Activated naive CD8-positive, alpha-beta T cell treated with anti-CD3 and anti-CD28 coated beads, Interleukin-2, amount 10 ng/mL, durations not matched to agents 7 days and 5 days (primary cell): ENCODE results near the gene SDHAF3. TPM values are rescaled to one million over a fixed set of nuclear protein-coding genes. Genes with fewer than 3 reads are reported as not detected.
"Not testable (repeated sequence)": the region's sequence is repeated elsewhere in the genome, so short reads cannot be mapped to it uniquely, and the experiment has no call there.

Experiments
- ATAC-seq: fragments of 150-1000 bp; cut with Tn5 transposase; one replicate; pipeline ENCODE4 v1.10.0; 2021; ENCODE audit warnings: low read depth, moderate library complexity
- POLR2A ChIA-PET: fragments of 350-600 bp; sonication (Branson Sonifier 250); formaldehyde crosslinking; loops from one replicate; lab custom pipeline; 2021; ENCODE audit warnings: antibody characterized with exemption; lab: Charles Lee
- DNase-seq: peaks from one replicate; pipeline ENCODE4 v3.0.0; 2021
- H3K27ac Mint-ChIP-seq: one replicate; pipeline ENCODE4 v1.8.0; 2022; ENCODE audit warnings: mild to moderate bottlenecking, mixed read lengths
- H3K27me3 Mint-ChIP-seq: one replicate; pipeline ENCODE4 v1.8.0; 2022; ENCODE audit warnings: mild to moderate bottlenecking, moderate library complexity, mixed read lengths
- H3K36me3 Mint-ChIP-seq: one replicate; pipeline ENCODE4 v1.8.0; 2021; ENCODE audit warnings: mild to moderate bottlenecking, mixed read lengths
- H3K4me1 Mint-ChIP-seq: one replicate; pipeline ENCODE4 v1.8.0; 2021; ENCODE audit warnings: mixed read lengths
- H3K4me3 Mint-ChIP-seq: one replicate; pipeline ENCODE4 v1.8.0; 2022; ENCODE audit warnings: mild to moderate bottlenecking, moderate library complexity, mixed read lengths
- H3K9me3 Mint-ChIP-seq: one replicate; pipeline ENCODE4 v1.8.0; 2021; ENCODE audit warnings: mixed read lengths
- total RNA-seq, 2 experiments: library from RNA; stranded (reverse); gene quantifications; one replicate each; pipeline ENCODE4 v1.2.3, GENCODE V29; 2021

SDHAF3 gene
- total RNA-seq, result 10 to 100 TPM; 20.8 to 22.3 TPM

GRCh38 chr7:97117372-97118188 lies at the start of gene SDHAF3:
TSS of gene SDHAF3 (plus strand) at chr7:97117698. CDS start at chr7:97117724, 26 bp downstream.
- H3K36me3 Mint-ChIP-seq, result peaks cover 19% of the 10 kb centered on the region
- peak within 1 kb of the TSS; percentile 93 for H3K27ac Mint-ChIP-seq
- POLR2A ChIA-PET, result interaction anchor here (1.0 to 2.0 kb wide), 3 partner anchors 17 to 1085 kb away, joined by 3 to 8 read pairs (median 4); partner anchors contain the start of gene ASNS

DNA sequence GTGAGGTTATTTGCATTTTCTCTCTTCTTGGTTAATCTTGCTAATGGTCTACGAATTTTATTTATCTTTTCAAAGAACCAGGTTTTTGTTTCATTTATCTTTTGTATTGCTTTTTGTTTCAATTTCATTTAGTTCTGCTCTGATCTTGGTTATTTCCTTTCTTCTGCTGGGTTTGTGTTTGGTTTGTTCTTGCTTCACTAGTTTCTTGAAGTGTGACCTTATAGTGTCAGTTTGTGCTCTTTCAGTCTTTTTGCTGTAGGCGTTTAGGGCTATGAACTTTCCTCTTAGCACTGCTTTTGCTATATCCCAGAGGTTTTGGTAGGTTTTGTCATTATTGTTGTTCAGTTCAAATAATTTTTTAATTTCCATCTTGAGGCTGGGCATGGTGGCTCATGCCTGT lies 45.5 kb upstream of the SDHAF3 start:
- ATAC-seq, H3K4me1 Mint-ChIP-seq, H3K9me3 Mint-ChIP-seq, H3K36me3 Mint-ChIP-seq, H3K4me3 Mint-ChIP-seq, DNase-seq, POLR2A ChIA-PET: not testable (repeated sequence)
- Mint-ChIP-seq H3K27me3 (peaks cover 27% of the 10 kb centered on the region), H3K27ac (peak overlapping the region; percentile 13)

More at GRCh38 chr7:97117372-97118188, at the start of gene SDHAF3:
- H3K9me3 Mint-ChIP-seq, result no peaks in the 10 kb centered on the region
- no peaks in the 10 kb centered on the region for H3K27me3 Mint-ChIP-seq
- DNase-seq (peak; percentile 98), ATAC-seq (peak; percentile 93)
- H3K4me1 Mint-ChIP-seq, result peaks cover 26% of the 10 kb centered on the region
- H3K4me3 Mint-ChIP-seq, result peak within 1 kb of the TSS; percentile 92

GRCh38 chr7:97075928-97076327 lies 41.6 kb upstream of the SDHAF3 start:
- peaks cover 23% of the 10 kb centered on the region for H3K27me3 Mint-ChIP-seq
- POLR2A ChIA-PET, result no interaction called here
- peaks cover 2% of the 10 kb centered on the region for H3K36me3 Mint-ChIP-seq
- DNase-seq, result no peak
- peaks cover 2% of the 10 kb centered on the region for H3K9me3 Mint-ChIP-seq
- H3K4me3 Mint-ChIP-seq, result no peak overlapping the region
- H3K27ac Mint-ChIP-seq, result no peak overlapping the region
- ATAC-seq, result no peak
- H3K4me1 Mint-ChIP-seq, result peaks cover 4% of the 10 kb centered on the region

- Mint-ChIP-seq H3K9me3 (no peaks in the 10 kb centered on the region), H3K27ac (no peak overlapping the region), H3K4me1 (no peaks in the 10 kb centered on the region), H3K27me3 (peaks cover 19% of the 10 kb centered on the region), H3K4me3 (no peak overlapping the region), H3K36me3 (no peaks in the 10 kb centered on the region)
- no peak for DNase-seq
- no peak for ATAC-seq
- POLR2A ChIA-PET, result no interaction called here
Observed at GRCh38 chr7:97078023-97078969, 39.2 kb upstream of the SDHAF3 start.

DNA sequence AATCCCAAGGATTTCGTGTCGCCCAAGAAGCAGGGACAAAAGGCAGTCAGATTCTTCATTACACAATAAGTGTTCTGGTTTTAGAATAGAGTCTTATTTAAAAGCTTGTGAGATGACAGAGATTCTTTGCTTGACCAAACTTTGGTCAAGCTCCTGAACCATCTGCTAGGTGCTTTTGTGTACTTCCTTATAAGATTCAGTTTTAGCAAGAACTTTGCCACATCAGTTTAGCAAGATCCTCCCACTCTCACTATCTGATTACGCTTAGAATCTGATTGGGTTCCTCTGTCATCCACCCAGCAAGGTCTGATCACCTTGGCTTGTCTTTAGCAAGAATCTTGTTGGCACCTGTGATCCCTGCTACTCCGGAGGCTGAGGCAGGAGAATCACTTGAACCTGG lies 38.2 kb upstream of the SDHAF3 start:
- POLR2A ChIA-PET, result no interaction called here
- Mint-ChIP-seq H3K4me3 (no peak overlapping the region), H3K27ac (no peak overlapping the region), H3K27me3 (peaks cover 19% of the 10 kb centered on the region), H3K4me1 (no peaks in the 10 kb centered on the region), H3K36me3 (no peaks in the 10 kb centered on the region), H3K9me3 (no peaks in the 10 kb centered on the region)
- no peak for DNase-seq
- no peak for ATAC-seq

DNA sequence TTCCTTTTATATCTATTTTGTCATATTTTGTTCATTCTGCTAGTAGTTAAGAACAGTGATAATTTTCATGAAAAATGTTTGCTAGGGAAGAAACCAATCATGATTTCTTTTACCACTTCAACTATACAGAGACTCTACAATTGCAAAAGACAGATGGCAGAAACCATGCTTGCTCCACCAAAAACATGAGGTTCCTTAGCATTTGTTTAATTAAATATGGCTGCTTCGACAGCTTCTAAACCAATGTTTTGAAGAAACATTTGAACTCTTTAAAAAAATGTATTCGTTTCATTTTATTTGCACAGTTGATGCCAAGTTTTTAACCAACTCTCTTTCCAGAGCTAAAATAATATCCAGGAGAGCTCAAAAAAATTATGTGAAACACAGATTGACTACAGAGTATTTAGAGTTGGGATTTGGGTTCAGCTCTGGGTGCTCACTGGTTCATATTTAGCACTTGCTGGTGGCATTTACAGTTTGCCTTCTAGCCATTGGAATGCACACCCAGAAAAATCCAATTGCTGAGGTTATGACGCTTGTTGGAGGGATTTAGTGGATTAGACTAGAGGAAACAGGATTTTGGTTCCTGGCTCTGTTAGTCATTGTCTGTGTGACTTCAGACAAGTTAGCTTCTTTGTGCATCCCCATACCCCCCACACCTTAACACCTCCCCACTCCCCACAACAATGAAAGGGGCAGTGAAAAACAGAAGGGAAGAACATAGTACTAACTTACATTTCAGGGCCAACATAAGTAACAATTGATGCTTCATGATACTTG lies 35.8 kb upstream of the SDHAF3 start:
- H3K4me3 Mint-ChIP-seq, result no peak overlapping the region
- H3K27ac Mint-ChIP-seq, result no peak overlapping the region
- DNase-seq, result no peak
- H3K36me3 Mint-ChIP-seq, result no peaks in the 10 kb centered on the region
- H3K9me3 Mint-ChIP-seq, result no peaks in the 10 kb centered on the region
- peaks cover 16% of the 10 kb centered on the region for H3K27me3 Mint-ChIP-seq
- ATAC-seq, result no peak
- no peaks in the 10 kb centered on the region for H3K4me1 Mint-ChIP-seq
- POLR2A ChIA-PET, result no interaction called here

GRCh38 chr7:97088364-97088763 lies 29.1 kb upstream of the SDHAF3 start:
- H3K9me3 Mint-ChIP-seq, result no peaks in the 10 kb centered on the region
- peaks cover 29% of the 10 kb centered on the region for H3K27me3 Mint-ChIP-seq
- H3K4me3 Mint-ChIP-seq, result no peak overlapping the region
- POLR2A ChIA-PET, result no interaction called here
- DNase-seq, result no peak
- no peaks in the 10 kb centered on the region for H3K36me3 Mint-ChIP-seq
- H3K27ac Mint-ChIP-seq, result no peak overlapping the region
- H3K4me1 Mint-ChIP-seq, result peaks cover 2% of the 10 kb centered on the region
- no peak for ATAC-seq

DNA sequence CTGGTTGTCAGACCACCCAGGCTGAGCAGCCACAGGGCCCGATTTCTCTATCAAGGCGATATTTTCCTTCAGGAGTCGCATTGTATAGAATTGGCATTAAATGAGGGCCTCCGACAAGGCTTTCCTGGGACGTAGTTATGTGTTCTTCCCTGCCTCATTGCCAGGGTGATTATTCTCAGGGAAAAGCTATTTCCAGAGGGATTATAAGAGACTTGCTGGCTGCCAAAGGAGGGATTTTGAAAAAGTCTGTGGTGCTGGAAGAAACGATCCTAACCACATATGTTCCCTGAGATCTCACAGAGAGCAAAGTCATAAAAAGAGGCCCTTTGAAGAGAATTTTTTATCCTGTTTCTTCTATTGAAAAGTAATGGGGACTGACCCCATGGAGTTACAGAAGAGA lies 27.7 kb upstream of the SDHAF3 start:
- ATAC-seq (no peak), DNase-seq (no peak)
- no peak overlapping the region for H3K4me3 Mint-ChIP-seq
- H3K27ac Mint-ChIP-seq, result no peak overlapping the region
- no peaks in the 10 kb centered on the region for H3K9me3 Mint-ChIP-seq
- peaks cover 29% of the 10 kb centered on the region for H3K27me3 Mint-ChIP-seq
- POLR2A ChIA-PET, result no interaction called here
- peaks cover 2% of the 10 kb centered on the region for H3K4me1 Mint-ChIP-seq
- no peaks in the 10 kb centered on the region for H3K36me3 Mint-ChIP-seq

DNA sequence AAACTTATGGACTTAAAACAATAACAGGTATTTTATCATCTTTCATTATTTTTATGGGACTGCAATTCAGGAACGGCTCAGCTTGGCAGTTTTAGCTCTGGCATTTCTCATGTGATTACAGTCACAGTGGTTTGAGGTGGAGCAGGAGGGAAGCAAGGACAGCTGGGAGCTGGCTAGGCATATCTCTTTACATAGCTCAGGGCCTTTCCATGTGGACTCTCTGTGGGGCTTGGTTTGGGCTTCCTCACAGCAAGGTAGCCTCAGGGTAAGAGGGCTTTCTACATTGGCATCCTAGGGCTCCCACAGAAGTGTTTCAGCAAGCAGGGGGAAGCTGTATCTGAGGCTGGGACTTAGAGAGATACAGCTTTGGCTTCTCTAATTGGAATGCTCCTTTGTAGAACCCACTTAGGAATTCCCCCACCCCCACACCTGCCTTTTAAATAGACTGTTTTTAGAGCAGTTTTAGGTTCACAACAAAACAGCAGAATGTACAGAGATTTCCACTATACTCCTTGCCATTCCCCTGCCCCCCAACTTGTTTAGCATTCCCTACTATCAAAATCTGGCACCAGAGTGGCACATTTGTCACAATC lies 26.6 kb upstream of the SDHAF3 start:
- no peak overlapping the region for H3K27ac Mint-ChIP-seq
- H3K36me3 Mint-ChIP-seq, result no peaks in the 10 kb centered on the region
- DNase-seq (no peak), ATAC-seq (no peak)
- H3K9me3 Mint-ChIP-seq, result no peaks in the 10 kb centered on the region
- no peak overlapping the region for H3K4me3 Mint-ChIP-seq
- peaks cover 2% of the 10 kb centered on the region for H3K4me1 Mint-ChIP-seq
- POLR2A ChIA-PET, result no interaction called here
- H3K27me3 Mint-ChIP-seq, result peaks cover 28% of the 10 kb centered on the region

DNA sequence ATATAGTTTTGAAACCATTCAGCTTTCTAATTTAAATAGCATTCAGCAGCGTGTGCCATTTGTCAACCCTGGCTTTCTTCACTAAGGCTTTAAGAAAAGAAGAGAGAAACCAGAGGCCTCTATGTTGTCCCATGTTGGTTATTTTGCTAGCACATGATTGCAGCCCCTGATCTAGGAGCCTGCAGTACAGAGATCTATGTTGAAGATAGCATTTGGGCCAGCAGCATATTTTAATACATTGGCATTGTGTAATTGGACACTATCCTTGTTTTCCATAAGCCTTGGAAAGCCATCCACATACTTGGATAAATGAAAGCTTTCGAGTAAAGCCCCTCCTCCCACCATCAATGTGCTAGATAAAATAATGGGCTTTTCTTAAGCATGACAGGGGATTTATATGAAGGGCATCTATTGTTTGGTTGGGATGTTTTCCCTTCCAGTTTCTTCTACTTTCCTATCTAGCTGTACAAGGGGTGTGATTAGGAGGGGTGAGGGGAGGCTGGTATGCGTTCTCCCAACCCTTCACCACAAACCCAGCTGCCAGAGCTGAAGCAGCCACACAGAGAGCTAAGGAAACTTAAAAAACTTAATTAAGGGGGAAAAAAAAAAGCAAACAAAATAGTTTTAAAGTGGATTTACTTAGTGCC lies 23.1 kb upstream of the SDHAF3 start:
- ATAC-seq (no peak), DNase-seq (no peak)
- Mint-ChIP-seq H3K27ac (no peak overlapping the region), H3K27me3 (peaks cover 15% of the 10 kb centered on the region), H3K9me3 (no peaks in the 10 kb centered on the region), H3K4me1 (no peaks in the 10 kb centered on the region), H3K4me3 (no peak overlapping the region), H3K36me3 (no peaks in the 10 kb centered on the region)
- POLR2A ChIA-PET, result no interaction called here

- no peak for ATAC-seq
- H3K4me1 Mint-ChIP-seq, result no peaks in the 10 kb centered on the region
Observed at GRCh38 chr7:97096037-97096436, 21.5 kb upstream of the SDHAF3 start.

GRCh38 chr7:97096661-97097060 lies 20.8 kb upstream of the SDHAF3 start:
- ATAC-seq (no peak), DNase-seq (no peak)
- Mint-ChIP-seq H3K9me3 (no peaks in the 10 kb centered on the region), H3K4me1 (no peaks in the 10 kb centered on the region), H3K27me3 (peaks cover 9% of the 10 kb centered on the region), H3K36me3 (no peaks in the 10 kb centered on the region), H3K27ac (no peak overlapping the region), H3K4me3 (no peak overlapping the region)
- POLR2A ChIA-PET, result no interaction called here

More at GRCh38 chr7:97096037-97096436, 21.5 kb upstream of the SDHAF3 start:
- H3K27ac Mint-ChIP-seq, result no peak overlapping the region
- no peaks in the 10 kb centered on the region for H3K9me3 Mint-ChIP-seq
- no peak for DNase-seq
- POLR2A ChIA-PET, result no interaction called here
- H3K36me3 Mint-ChIP-seq, result no peaks in the 10 kb centered on the region
- H3K4me3 Mint-ChIP-seq, result no peak overlapping the region
- H3K27me3 Mint-ChIP-seq, result peaks cover 6% of the 10 kb centered on the region
